SK-N-SH (cell line): Measurements from ENCODE around the gene CPED1. TPM values are rescaled to one million over a fixed set of nuclear protein-coding genes. Genes with fewer than 3 reads are reported as not detected.
"Not testable (repeated sequence)": the region's sequence is repeated elsewhere in the genome, so short reads cannot be mapped to it uniquely, and the experiment has no call there.

ENCODE experiments used
- CTCF ChIA-PET: fragments of 300-600, 350-600 bp; formaldehyde crosslinking; extraction: SDS; loops from one replicate; lab custom pipeline; 2021; lab: Yijun Ruan, JAX
- POLR2A ChIA-PET: fragments of 350-600 bp; sonication (Branson Sonifier 250); formaldehyde crosslinking; extraction: SDS; loops from one replicate; lab custom pipeline; 2020; ENCODE audit warnings: antibody characterized with exemption, inconsistent platforms; lab: Yijun Ruan, JAX
- DNase-seq: peaks from one replicate; pipeline ENCODE4 v3.0.0; 2012
- H2AFZ ChIP-seq: fragments of 200-600 bp; sonication (generic); 2 replicates; pipeline ENCODE4 v1.8.1; 2016; ENCODE audit warnings: antibody characterized with exemption, mild to moderate bottlenecking, low read depth
- H3F3A ChIP-seq: fragments of 200-600 bp; sonication (generic); replicated peaks from 2 replicates; pipeline ENCODE3; 2016; ENCODE audit warnings: antibody characterized with exemption, mild to moderate bottlenecking; ENCODE audit not compliant: insufficient read depth
- H3K27ac ChIP-seq, 2 experiments: fragments of 200-500 bp in 1 of 2; fragments of 200-600 bp in 1 of 2; sonication (Bioruptor generic) in 1 of 2; sonication (generic), shearing (Covaris generic) in 1 of 2; 2 replicates each; pipeline versions ENCODE4 v1.5.1 to v1.6.1; 2014 to 2016; ENCODE audit warnings: low read depth in 2 of 2, inconsistent platforms in 1 of 2, low read length in 1 of 2, mild to moderate bottlenecking in 1 of 2, mixed read lengths in 1 of 2
- H3K27me3 ChIP-seq: fragments of 200-600 bp; sonication (generic), shearing (Covaris generic); 2 replicates; pipeline ENCODE4 v1.6.1; 2016; ENCODE audit warnings: mixed run types; ENCODE audit not compliant: insufficient read depth
- H3K36me3 ChIP-seq, 2 experiments: fragments of 200-500 bp in 1 of 2; fragments of 200-600 bp in 1 of 2; sonication (Bioruptor generic) in 1 of 2; sonication (generic) in 1 of 2; replicated peaks in 1 of 2; 2 replicates each; pipeline versions ENCODE3 to v1.5.1; 2014 to 2016; ENCODE audit warnings: low read length in 1 of 2, mild to moderate bottlenecking in 1 of 2; ENCODE audit not compliant: insufficient read depth in 2 of 2, control insufficient read depth in 1 of 2
- H3K4me1 ChIP-seq, 2 experiments: fragments of 200-500 bp in 1 of 2; fragments of 200-600 bp in 1 of 2; sonication (Bioruptor generic) in 1 of 2; sonication (generic), shearing (Covaris generic) in 1 of 2; 2 replicates each; pipeline versions ENCODE4 v1.5.1 to v1.6.1; 2014 to 2016; ENCODE audit warnings: low read depth in 1 of 2, low read length in 1 of 2, mixed run types in 1 of 2; ENCODE audit not compliant: insufficient read depth in 2 of 2, control insufficient read depth in 1 of 2
- H3K4me2 ChIP-seq: fragments of 200-600 bp; sonication (generic), shearing (Covaris generic); 2 replicates; pipeline ENCODE4 v1.6.1; 2017; ENCODE audit warnings: mixed run types
- H3K4me3 ChIP-seq, 2 experiments: fragments of 200-500 bp in 1 of 2; fragments of 200-600 bp in 1 of 2; sonication (Bioruptor generic) in 1 of 2; sonication (generic), shearing (Covaris generic) in 1 of 2; 2 replicates each; pipeline versions ENCODE4 v1.5.1 to v1.8.1; 2014 to 2016; ENCODE audit warnings: low read depth in 2 of 2, inconsistent platforms in 1 of 2, low read length in 1 of 2, mild to moderate bottlenecking in 1 of 2, mixed read lengths in 1 of 2, moderate library complexity in 1 of 2
- H3K79me2 ChIP-seq: fragments of 200-600 bp; sonication (generic); 2 replicates; pipeline ENCODE4 v1.8.1; 2017; ENCODE audit warnings: mild to moderate bottlenecking; ENCODE audit not compliant: insufficient read depth
- H3K9ac ChIP-seq: fragments of 200-600 bp; sonication (generic); 2 replicates; pipeline ENCODE4 v1.6.1; 2017; ENCODE audit warnings: mixed run types
- H3K9me2 ChIP-seq: fragments of 200-600 bp; sonication (generic); 2 replicates; pipeline ENCODE4 v1.6.1; 2017; ENCODE audit warnings: mixed run types
- H3K9me3 ChIP-seq: fragments of 200-600 bp; sonication (generic); 2 replicates; pipeline ENCODE4 v1.6.1; 2017; ENCODE audit warnings: mixed run types, mild to moderate bottlenecking, moderate library complexity
- H4K20me1 ChIP-seq: fragments of 200-600 bp; sonication (generic); 2 replicates; pipeline ENCODE4 v1.6.1; 2017; ENCODE audit warnings: mild to moderate bottlenecking, mixed run types; ENCODE audit not compliant: insufficient read depth
- EP300 ChIP-seq, 2 experiments: IDR thresholded peaks; 2 replicates each; pipeline versions ENCODE4 v1.4.0 to v1.6.1; 2012; ENCODE audit warnings: borderline replicate concordance in 1 of 2, low read depth in 1 of 2, low read length in 1 of 2
- EZH2phosphoT487 ChIP-seq: fragments of 200-600 bp; sonication (generic); IDR thresholded peaks from 2 replicates; pipeline ENCODE4 v1.6.1; 2017; ENCODE audit warnings: low read depth, mixed run types, mild to moderate bottlenecking, antibody characterized with exemption, moderate library complexity, borderline replicate concordance
- FOXJ3 ChIP-seq: sonication (generic); formaldehyde crosslinking; IDR thresholded peaks from 2 replicates; pipeline ENCODE4 v1.5.1; 2020; ENCODE audit warnings: mild to moderate bottlenecking, missing genetic modification reagents
- GABPA ChIP-seq: IDR thresholded peaks from 2 replicates; pipeline ENCODE4 v1.4.0; 2012; ENCODE audit warnings: low read depth, mild to moderate bottlenecking
- GATA2 ChIP-seq: sonication (generic); formaldehyde crosslinking; IDR thresholded peaks from 2 replicates; pipeline ENCODE4 v1.5.0; 2020; ENCODE audit warnings: mild to moderate bottlenecking, missing genetic modification reagents
- IRF3 ChIP-seq: fragments of 150-350 bp; IDR thresholded peaks from 2 replicates; pipeline ENCODE4 v1.6.1; 2016; ENCODE audit warnings: mild to moderate bottlenecking, low read depth, low read length
- MXI1 ChIP-seq: IDR thresholded peaks from 2 replicates; pipeline ENCODE4 v1.6.1; 2012; ENCODE audit warnings: mild to moderate bottlenecking, low read depth, low read length, improper control_type of control experiment
- PBX3 ChIP-seq: IDR thresholded peaks from 2 replicates; pipeline ENCODE4; 2012
- RAD21 ChIP-seq: IDR thresholded peaks from 2 replicates; pipeline ENCODE4 v1.6.1; 2012; ENCODE audit warnings: mild to moderate bottlenecking, low read length
- RCOR1 ChIP-seq: fragments of 150-350 bp; IDR thresholded peaks from 2 replicates; pipeline ENCODE4 v1.6.1; 2017; ENCODE audit warnings: antibody characterized with exemption, low read length
- SMC3 ChIP-seq: IDR thresholded peaks from 2 replicates; pipeline ENCODE4 v1.6.1; 2012; ENCODE audit warnings: low read depth, low read length, improper control_type of control experiment
- TAF1 ChIP-seq: IDR thresholded peaks from 2 replicates; pipeline ENCODE4 v1.6.1; 2012; ENCODE audit warnings: low read depth, mild to moderate bottlenecking, low read length, moderate library complexity, borderline replicate concordance
- TCF12 ChIP-seq: IDR thresholded peaks from 2 replicates; pipeline ENCODE4 v1.4.0; 2012
- YY1 ChIP-seq: IDR thresholded peaks from 2 replicates; pipeline ENCODE4 v1.4.0; 2012; ENCODE audit warnings: low read depth, mild to moderate bottlenecking
- whole genome bisulfite sequencing: methylation state at CpG from one replicate; pipeline ENCODE4 v1.1.6; 2017; ENCODE audit warnings: low lambda C conversion rate; 5-methylcytosine and 5-hydroxymethylcytosine counted together
- polyA plus RNA-seq, 3 experiments: library from polyadenylated mRNA; depleted of rRNA; stranded (reverse); fragments of >200 nt; gene quantifications; 2 replicates each; pipeline ENCODE4 v1.2.3, GENCODE V29; 2012

CPED1 gene
- polyA plus RNA-seq, 1 of the 3 experiments (the other 2 are of a cell fraction) = 4.4 TPM

- CTCF ChIA-PET = interaction anchor here (1.1 to 18.1 kb wide), 2 partner anchors 9 to 85 kb away, joined by 3 to 397 read pairs; partner anchors contain the start of gene CPED1
- H3K4me3 ChIP-seq = no peak overlapping the region
These were observed 85.1 kb downstream of the CPED1 start for GRCh38 chr7:121073463-121074099.

GRCh38 chr7:121075424-121075841 lies 86.9 kb downstream of the CPED1 start:
- not testable (repeated sequence) for DNase-seq, H3K9me2 ChIP-seq, H3K79me2 ChIP-seq, H3F3A ChIP-seq, H3K27ac ChIP-seq, H3K4me1 ChIP-seq, H4K20me1 ChIP-seq, H3K4me2 ChIP-seq, H3K36me3 ChIP-seq, H3K9ac ChIP-seq, H3K27me3 ChIP-seq, H3K9me3 ChIP-seq, H2AFZ ChIP-seq, H3K4me3 ChIP-seq
- POLR2A ChIA-PET = interaction anchor here (1.9 kb wide), 1 partner anchor 87 kb away, joined by 7 read pairs; the partner anchor contains the start of gene CPED1
- 71% methylated on average over 5 of the region's 5 CpGs for WGBS
- CTCF ChIA-PET = interaction anchor here (0.7 to 18.1 kb wide), 7 partner anchors 9 to 283 kb away, joined by 3 to 397 read pairs (median 3); partner anchors contain the start of gene CPED1

More at GRCh38 chr7:121073463-121074099, 85.1 kb downstream of the CPED1 start:
- H3K9me3 ChIP-seq = no peaks in the 10 kb centered on the region
- no peaks in the 10 kb centered on the region for H3K36me3 ChIP-seq
- DNase-seq = no peak
- no peaks in the 10 kb centered on the region for H3K27me3 ChIP-seq
- TF ChIP-seq MXI1 (no peak), YY1 (no peak), GATA2 (no peak), SMC3 (no peak), EZH2phosphoT487 (no peak), RCOR1 (no peak), TAF1 (no peak), PBX3 (no peak), FOXJ3 (CRISPR knock-in tag) (no peak), GABPA (no peak), RAD21 (no peak), TCF12 (no peak), EP300 (IDR thresholded peaks at IDR 0.05; ENCODE audit: borderline replicate concordance in 1 of 2, low read depth in 1 of 2, low read length in 1 of 2) (no peak), IRF3 (no peak)
- H4K20me1 ChIP-seq = no peaks in the 10 kb centered on the region
- POLR2A ChIA-PET = no interaction called here
- H3K4me1 ChIP-seq = peaks cover 0 to 3% of the 10 kb centered on the region in 2 experiments; a peak in 2 of 4 replicates
- H2AFZ ChIP-seq = no peak overlapping the region
- H3K9me2 ChIP-seq = no peaks in the 10 kb centered on the region
- H3K27ac ChIP-seq = no peak overlapping the region
- WGBS = 87% methylated on average over 3 of the region's 3 CpGs
- H3K9ac ChIP-seq = no peak overlapping the region
- H3K4me2 ChIP-seq = no peak overlapping the region
- no peaks in the 10 kb centered on the region for H3K79me2 ChIP-seq
- no peaks in the 10 kb centered on the region for H3F3A ChIP-seq
